ENCODE data around the gene PIAS1.
"Not testable (repeated sequence)": the region's sequence is repeated elsewhere in the genome, so short reads cannot be mapped to it uniquely, and the experiment has no call there.

Gene PIAS1

GRCh38 chr15:68220489-68220888 lies 166.4 kb downstream of the PIAS1 start:
- no peak for TF ChIP-seq CTCF (IDR thresholded peaks at IDR 0.05; ENCODE audit: borderline replicate concordance, insufficient read depth, low read depth, low read length)
- no peak overlapping the region for H3K4me3 ChIP-seq (ENCODE audit: low read depth, low read length)

- TF ChIP-seq CTCF (IDR thresholded peaks at IDR 0.05; ENCODE audit: borderline replicate concordance, insufficient read depth, low read depth, low read length): no peak
- no peak overlapping the region for H3K4me3 ChIP-seq (ENCODE audit: low read depth, low read length)
Observed at GRCh38 chr15:68220967-68221366, 166.9 kb downstream of the PIAS1 start.

GRCh38 chr15:68221530-68222431 lies 167.7 kb downstream of the PIAS1 start:
- H3K4me3 ChIP-seq (ENCODE audit: low read depth, low read length): not testable (repeated sequence)

- H3K4me3 ChIP-seq (ENCODE audit: low read depth, low read length): not testable (repeated sequence)
Observed at GRCh38 chr15:68222432-68222743, 168.3 kb downstream of the PIAS1 start.

DNA sequence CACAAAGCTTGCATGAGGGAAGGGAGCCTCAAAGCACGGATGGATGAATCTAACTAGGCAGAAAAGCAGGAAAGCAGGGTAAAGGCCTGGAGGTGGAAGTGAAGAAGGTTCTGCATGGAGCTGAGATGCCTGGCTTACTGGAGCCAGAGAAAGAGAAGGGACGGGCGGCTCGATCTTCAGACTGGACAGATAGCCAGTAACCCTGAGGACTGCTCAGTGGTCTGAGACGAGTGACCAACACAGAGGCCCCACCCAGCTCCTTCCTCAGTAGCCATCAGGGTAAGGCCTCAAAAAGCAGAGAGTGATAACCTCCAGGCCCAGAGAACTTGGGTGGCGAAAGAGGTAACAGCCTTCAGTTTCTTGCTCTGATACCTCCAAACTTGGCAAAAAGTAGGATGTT lies 169.1 kb downstream of the PIAS1 start:
- TF ChIP-seq CTCF (IDR thresholded peaks at IDR 0.05; ENCODE audit: borderline replicate concordance, insufficient read depth, low read depth, low read length): no peak
- H3K4me3 ChIP-seq (ENCODE audit: low read depth, low read length): no peak overlapping the region

- TF ChIP-seq CTCF (IDR thresholded peaks at IDR 0.05; ENCODE audit: borderline replicate concordance, insufficient read depth, low read depth, low read length): no peak
- no peak overlapping the region for H3K4me3 ChIP-seq (ENCODE audit: low read depth, low read length)
Observed at GRCh38 chr15:68224108-68224507, 170.0 kb downstream of the PIAS1 start.

DNA sequence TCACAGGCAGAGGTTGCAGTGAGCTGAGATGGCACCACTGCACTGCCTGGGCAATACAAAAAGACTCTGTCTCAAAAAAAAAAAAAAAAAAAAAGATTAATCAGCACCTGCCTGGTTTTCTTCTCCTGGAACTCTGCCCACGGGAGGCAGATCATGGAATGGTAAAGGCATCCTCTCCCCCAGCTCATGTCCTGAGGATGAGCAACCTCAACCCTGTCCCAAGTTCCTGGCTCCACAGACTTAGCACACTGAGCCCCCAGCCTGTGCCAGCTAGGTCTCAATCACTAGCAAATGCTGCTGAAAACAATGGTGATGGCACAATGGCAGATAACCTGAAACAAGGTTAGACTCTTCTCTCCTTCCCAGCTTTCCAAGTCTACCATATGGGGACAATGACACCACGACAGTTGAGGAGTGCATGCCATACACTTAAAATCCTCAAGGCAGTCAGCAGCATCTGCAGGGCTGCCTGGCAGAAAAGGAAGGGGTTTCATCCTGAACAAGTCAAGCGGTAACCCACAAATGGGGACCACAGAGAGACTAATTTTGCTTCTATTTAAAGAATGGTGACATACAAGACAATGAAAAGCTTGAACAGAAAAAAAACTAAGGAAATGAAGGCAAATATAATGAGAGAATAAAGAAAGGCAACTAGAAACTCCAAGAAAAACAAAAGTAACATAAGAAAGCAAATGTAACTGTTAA lies 170.6 kb downstream of the PIAS1 start:
- TF ChIP-seq CTCF (IDR thresholded peaks at IDR 0.05; ENCODE audit: borderline replicate concordance, insufficient read depth, low read depth, low read length): no peak
- H3K4me3 ChIP-seq (ENCODE audit: low read depth, low read length): no peak overlapping the region

GRCh38 chr15:68225442-68225841 lies 171.3 kb downstream of the PIAS1 start:
- H3K4me3 ChIP-seq (ENCODE audit: low read depth, low read length): not testable (repeated sequence)

All from GM12875 (cell line).